GM12892 (cell line): Measurements from ENCODE around the gene RLBP1. TPM values are rescaled to one million over a fixed set of nuclear protein-coding genes. Genes with fewer than 3 reads are reported as not detected.
"Not testable (repeated sequence)": the region's sequence is repeated elsewhere in the genome, so short reads cannot be mapped to it uniquely, and the experiment has no call there.

Source experiments
- DNase-seq: peaks from one replicate; pipeline ENCODE4 v3.0.0; 2011; ENCODE audit not compliant: insufficient read length
- FAIRE-seq: peaks from 2 replicates; lab custom pipeline; 2011; peaks lifted over from hg19 to GRCh38; lab: Jason Lieb, UNC
- POLR2A ChIP-seq: IDR thresholded peaks from 2 replicates; pipeline ENCODE4 v1.6.1; 2011; ENCODE audit warnings: low read depth, low read length, control low read depth
- POLR2AphosphoS5 ChIP-seq: IDR thresholded peaks from 2 replicates; pipeline ENCODE4 v1.6.1; 2011; ENCODE audit warnings: low read depth, low read length, control low read depth
- TAF1 ChIP-seq: IDR thresholded peaks from 2 replicates; pipeline ENCODE4 v1.6.1; 2011; ENCODE audit warnings: low read depth, mild to moderate bottlenecking, control low read depth, low read length, borderline replicate concordance
- polyA plus RNA-seq: library from polyadenylated mRNA; unstranded; fragments of >200 nt; gene quantifications from one replicate; pipeline ENCODE4 v1.2.1, GENCODE V29; 2012; ENCODE audit warnings: missing spikeins, inconsistent platforms; ENCODE audit not compliant: missing spikeins

The RLBP1 gene
- not detected for polyA plus RNA-seq

GRCh38 chr15:89221543-89221942 is at the start of gene RLBP1:
TSS of gene RLBP1 (minus strand) at chr15:89221579. CDS start at chr15:89218975, 2,604 bp downstream.
- FAIRE-seq: no peak
- TF ChIP-seq POLR2A (no peak), POLR2AphosphoS5 (no peak), TAF1 (no peak)
- DNase-seq: no peak

DNA sequence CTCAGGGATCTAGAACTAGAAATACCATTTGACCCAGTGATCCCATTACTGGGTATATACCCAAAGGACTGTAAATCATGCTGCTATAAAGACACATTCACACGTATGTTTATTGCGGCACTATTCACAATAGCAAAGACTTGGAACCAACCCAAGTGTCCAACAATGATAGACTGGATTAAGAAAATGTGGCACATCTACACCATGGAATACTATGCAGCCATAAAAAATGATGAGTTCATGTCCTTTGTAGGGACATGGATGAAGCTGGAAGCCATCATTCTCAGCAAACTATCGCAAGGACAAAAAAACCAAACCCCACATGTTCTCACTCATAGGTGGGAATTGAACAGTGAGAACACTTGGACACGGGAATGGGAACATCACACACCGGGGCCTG is 28.8 kb upstream of the RLBP1 start:
- FAIRE-seq, DNase-seq: not testable (repeated sequence)

GRCh38 chr15:89248584-89248983 is 27.2 kb upstream of the RLBP1 start:
- no peak for FAIRE-seq
- TF ChIP-seq POLR2A (no peak), POLR2AphosphoS5 (no peak), TAF1 (no peak)
- DNase-seq: no peak

- DNase-seq (no peak), FAIRE-seq (no peak)
- TF ChIP-seq TAF1 (no peak), POLR2AphosphoS5 (no peak), POLR2A (no peak)
Observed at GRCh38 chr15:89247446-89247845, 26.1 kb upstream of the RLBP1 start.

DNA sequence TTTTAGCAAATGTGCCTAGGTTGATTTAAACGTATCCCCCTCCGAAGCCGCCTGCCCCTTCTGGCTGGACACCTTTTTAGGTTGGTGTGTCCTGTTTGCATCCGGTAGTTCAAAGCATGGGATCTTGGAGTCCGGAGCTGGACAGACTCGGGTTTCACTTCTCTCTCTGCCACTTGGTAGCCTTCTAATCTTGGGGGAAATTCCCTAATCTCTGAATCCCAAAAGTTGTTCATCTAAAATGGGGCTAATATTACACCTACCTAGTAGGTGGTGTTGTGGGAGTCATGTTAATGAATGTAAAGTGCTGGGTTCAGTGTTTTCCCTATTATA is 23.2 kb upstream of the RLBP1 start:
- TF ChIP-seq TAF1 (no peak), POLR2A (no peak), POLR2AphosphoS5 (no peak)
- no peak for DNase-seq
- no peak for FAIRE-seq

DNA sequence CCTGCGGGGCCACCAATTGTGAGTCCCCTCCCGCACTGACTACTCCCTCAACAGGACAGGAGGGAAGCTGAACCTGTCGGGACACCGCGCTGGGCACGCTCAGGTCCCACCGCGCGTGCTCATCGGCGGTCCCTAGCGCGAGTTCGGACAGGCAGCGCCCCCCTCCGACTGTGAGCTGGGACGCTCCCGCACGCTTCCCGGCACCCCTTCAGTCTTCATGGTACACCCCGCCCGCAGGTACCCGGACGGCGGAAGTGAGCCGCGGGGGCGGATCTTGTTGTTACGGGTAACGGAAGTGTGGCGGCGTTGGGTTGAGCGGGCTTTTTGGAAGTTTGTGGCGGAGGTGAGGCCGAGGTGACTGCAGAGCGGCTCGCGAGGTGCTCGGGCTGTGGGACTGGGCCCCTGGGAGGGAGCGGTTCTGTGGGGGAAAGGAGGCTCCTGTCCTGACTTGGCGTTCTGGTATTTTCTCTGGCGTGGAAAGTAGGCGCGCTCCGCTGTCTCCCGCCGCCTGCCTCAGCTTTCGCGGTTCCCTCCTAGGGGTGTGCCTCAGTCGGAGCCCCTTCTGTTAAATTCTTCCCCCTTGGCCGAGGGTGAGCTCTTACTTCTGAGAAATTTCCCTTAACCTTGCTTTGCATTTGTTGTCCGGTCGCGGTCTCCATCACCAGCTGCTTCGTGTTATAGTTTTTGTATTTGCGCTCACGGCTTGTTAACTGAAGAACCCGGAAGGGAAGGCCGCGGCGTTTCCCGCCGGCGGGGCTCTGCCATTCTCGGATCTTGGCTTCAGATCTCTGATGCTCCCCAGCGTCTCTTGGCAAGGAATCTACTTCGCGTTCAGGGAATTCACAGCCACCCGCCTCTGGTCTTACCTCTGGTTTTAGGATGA is 22.6 kb upstream of the RLBP1 start, which contains the start of gene FANCI:
FANCI (plus strand) TSS at position 289 of the 883 bp plus-strand sequence. CDS start 3,669 bp downstream, outside the sequence.
- FAIRE-seq (peak; percentile 92), DNase-seq (peak; percentile 84)
- TF ChIP-seq TAF1 (0 out of 2 replicates have a peak, but pooled peaks have one; percentile 21), POLR2A (peak; percentile 70; the same call in 1 of the 2 replicates), POLR2AphosphoS5 (peak; percentile 37; the same call in 1 of the 2 replicates)

GRCh38 chr15:89243046-89243690 is 21.8 kb upstream of the RLBP1 start:
- no peak for TF ChIP-seq TAF1
- TF ChIP-seq POLR2AphosphoS5: no peak
- no peak for TF ChIP-seq POLR2A
- DNase-seq (no peak), FAIRE-seq (no peak)

DNA sequence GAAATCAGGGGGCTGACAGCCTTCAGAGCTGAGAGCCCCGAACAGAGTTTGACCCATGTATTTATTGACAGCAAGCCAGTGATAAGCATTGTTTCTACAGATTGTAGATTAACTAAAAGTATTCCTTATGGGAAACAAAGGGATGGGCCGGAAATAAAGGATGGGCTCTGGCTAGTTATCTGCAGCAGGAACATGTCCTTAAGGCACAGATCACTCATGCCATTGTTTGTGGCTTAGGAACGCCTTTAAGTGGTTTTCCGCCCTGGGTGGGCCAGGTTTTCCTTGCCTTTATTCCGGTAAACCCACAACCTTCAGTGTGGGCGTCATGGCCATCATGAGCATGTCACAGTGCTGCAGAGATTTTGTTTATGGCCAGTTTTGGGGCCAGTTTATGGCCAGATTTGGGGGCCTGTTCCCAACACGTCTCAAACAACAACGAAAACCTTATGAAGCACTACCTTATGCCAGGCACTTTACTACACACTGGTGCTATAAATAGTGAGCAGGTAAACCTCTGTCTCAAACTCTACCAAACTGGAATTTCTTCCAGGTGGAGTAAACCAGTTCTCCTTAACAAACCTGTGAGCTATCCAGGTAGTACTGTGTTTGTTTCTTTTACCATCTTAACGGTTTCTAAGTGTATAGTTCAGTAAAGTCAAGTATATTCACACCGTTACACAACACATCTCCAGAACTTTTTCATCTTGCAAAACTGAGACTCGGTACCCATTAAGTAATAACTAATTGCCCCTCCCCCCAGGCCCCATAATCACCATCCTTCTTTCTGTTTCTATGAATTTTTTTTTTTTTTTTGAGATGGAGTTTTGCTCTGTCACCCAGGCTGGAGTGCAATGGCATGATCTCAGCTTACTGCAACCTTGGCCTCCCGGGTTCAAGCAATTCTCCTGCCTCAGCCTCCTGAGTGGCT is 18.8 kb upstream of the RLBP1 start:
- DNase-seq, FAIRE-seq: not testable (repeated sequence)

DNA sequence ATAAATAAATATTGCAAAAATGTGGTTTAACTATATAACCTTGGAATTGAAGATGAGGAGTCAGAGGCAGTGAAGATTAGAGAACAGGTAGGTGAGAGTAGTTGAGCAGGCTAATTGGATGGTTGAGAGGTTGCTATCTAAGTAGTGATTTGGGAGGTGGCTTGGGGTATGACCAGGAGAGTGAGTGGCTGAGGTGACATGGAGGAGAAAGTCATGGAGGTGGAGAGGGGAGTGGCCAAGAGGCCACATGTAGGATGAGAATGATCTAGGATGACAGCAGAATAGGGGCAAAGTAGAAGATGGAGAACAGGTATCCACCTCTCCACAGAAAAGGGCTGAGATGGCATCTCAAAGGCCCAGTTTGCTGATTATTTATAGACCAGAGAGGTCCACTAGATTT is 10.5 kb upstream of the RLBP1 start:
- no peak for DNase-seq
- no peak for FAIRE-seq
- TF ChIP-seq TAF1 (no peak), POLR2AphosphoS5 (no peak), POLR2A (no peak)

DNA sequence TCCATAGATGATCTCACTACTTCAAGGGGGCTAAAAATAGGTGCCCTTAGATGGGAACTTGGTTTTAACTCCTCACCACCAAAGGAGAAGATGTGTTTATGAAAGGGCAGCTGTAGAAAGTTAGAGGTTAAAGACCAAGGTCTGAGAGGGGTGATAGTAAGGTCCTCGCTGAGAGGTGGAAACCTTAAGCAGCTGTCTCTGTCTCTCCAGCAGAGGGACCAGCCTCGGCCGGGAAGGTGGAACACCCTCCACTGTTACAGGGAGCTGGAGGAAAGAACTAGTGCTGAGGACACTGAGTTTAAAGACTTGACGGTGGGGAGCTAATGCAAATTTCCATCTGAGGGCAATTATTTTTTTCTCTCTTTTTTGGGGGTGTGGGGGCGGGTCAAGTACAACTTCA is 8.9 kb upstream of the RLBP1 start:
- no peak for DNase-seq
- TF ChIP-seq POLR2AphosphoS5: no peak
- TF ChIP-seq POLR2A: no peak
- no peak for FAIRE-seq

DNA sequence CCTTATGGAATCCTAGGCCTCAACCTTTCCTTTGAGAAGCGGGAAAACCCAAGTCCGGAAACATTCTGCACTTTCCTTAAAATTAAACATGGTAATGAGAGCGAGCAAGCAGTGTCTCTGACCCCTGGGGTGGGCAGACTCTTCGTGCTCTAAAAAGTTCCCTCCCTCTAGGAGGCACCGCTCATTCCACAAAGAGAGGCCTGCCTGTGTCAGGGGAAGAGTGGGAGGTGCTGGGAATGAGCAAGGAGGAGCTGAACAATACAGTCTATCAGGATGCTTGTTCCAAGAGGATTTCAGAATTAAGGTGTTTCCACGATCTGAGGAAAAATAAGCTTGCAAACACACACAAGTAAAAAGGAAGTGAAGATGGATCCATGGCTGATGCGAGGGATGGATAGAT is 6.0 kb upstream of the RLBP1 start:
- no peak for FAIRE-seq
- no peak for TF ChIP-seq TAF1
- TF ChIP-seq POLR2AphosphoS5: no peak
- TF ChIP-seq POLR2A: no peak
- DNase-seq: no peak
